ENCODE results near the gene FDXR.

DNA sequence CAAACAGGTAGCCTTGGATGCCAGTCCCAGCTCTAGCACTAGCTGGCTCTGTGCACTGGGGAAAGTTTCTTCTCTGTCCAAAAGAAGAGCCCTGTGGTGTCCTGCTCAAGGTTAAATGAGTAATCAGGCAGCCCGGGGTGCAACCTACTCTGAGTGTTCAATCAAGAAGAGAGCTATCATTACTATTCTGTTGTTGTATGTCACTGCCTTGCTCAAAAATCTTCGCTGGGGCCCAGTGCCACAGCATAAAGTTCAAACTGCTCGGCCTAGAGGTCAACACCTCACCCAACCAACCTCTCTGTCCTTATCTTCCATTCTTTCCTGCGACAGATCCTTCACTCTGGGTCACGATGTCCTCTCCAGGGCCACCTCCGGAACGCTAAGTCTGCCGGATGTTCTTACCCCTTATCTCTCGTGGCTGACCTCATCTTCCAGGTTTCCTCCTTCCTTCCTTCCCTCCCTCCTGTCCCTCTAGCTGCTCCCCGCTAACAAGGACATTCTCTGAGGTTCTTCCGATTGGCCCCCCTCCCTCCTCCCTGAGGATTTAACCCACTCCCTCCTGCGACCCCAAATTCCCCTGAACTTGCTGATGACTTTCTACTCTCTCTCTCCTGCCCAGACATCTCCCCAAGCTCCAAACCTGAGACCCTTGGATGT is 4.4 kb downstream of the FDXR start:
- TF ChIP-seq, protein P1, sequence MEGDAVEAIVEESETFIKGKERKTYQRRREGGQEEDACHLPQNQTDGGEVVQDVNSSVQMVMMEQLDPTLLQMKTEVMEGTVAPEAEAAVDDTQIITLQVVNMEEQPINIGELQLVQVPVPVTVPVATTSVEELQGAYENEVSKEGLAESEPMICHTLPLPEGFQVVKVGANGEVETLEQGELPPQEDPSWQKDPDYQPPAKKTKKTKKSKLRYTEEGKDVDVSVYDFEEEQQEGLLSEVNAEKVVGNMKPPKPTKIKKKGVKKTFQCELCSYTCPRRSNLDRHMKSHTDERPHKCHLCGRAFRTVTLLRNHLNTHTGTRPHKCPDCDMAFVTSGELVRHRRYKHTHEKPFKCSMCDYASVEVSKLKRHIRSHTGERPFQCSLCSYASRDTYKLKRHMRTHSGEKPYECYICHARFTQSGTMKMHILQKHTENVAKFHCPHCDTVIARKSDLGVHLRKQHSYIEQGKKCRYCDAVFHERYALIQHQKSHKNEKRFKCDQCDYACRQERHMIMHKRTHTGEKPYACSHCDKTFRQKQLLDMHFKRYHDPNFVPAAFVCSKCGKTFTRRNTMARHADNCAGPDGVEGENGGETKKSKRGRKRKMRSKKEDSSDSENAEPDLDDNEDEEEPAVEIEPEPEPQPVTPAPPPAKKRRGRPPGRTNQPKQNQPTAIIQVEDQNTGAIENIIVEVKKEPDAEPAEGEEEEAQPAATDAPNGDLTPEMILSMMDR (IDR thresholded peaks at IDR 0.05 in 4 of 5, conservative IDR thresholded peaks at IDR 0.05 in 1 of 5): no peak
- no peak for TF ChIP-seq POLR2A (IDR thresholded peaks at IDR 0.05)

Data from gastrocnemius medialis (tissue), 4 donors.